Right lung (tissue), 5 donors: ENCODE measurements around the gene KRT85. TPM values are rescaled to one million over a fixed set of nuclear protein-coding genes. Genes with fewer than 3 reads are reported as not detected.

Experiments
- DNase-seq, 2 donors: peaks; one replicate each; pipeline ENCODE4 v3.0.0-alpha.2; 2013
- polyA plus RNA-seq, 5 donors: library from polyadenylated mRNA; unstranded; fragments of 120-200 nt; gene quantifications; one replicate each; pipeline versions ENCODE4 v1.2.1 to v1.2.3, GENCODE V29; 2013; ENCODE audit warnings: inconsistent platforms in 1 of 5, low replicate concordance in 1 of 5; ENCODE audit not compliant: insufficient read length in 5 of 5, insufficient read depth in 1 of 5

Gene KRT85
- polyA plus RNA-seq, 5 donors: 0.06 TPM; not detected in 4

- DNase-seq: no peak
Measured at GRCh38 chr12:52395761-52396434, 28.6 kb upstream of the KRT85 start.

- no peak for DNase-seq
Measured at GRCh38 chr12:52394836-52395405, 27.6 kb upstream of the KRT85 start.

GRCh38 chr12:52392465-52393007, 25.3 kb upstream of the KRT85 start:
- DNase-seq: no peak

GRCh38 chr12:52391618-52392002, 24.3 kb upstream of the KRT85 start:
- no peak for DNase-seq

- no peak for DNase-seq
Measured at GRCh38 chr12:52390739-52391617, 23.7 kb upstream of the KRT85 start.

- no peak for DNase-seq
Measured at GRCh38 chr12:52389313-52390207, 22.3 kb upstream of the KRT85 start.

GRCh38 chr12:52387859-52388258, 20.6 kb upstream of the KRT85 start:
- DNase-seq: no peak

GRCh38 chr12:52385226-52385702, 18.0 kb upstream of the KRT85 start, which contains the start of gene KRT84:
Gene KRT84, minus strand, starts transcription at chr12:52385652. Its CDS starts 67 bp downstream, at chr12:52385585.
- DNase-seq: no peak

- DNase-seq: no peak
Measured at GRCh38 chr12:52383331-52383730, 16.1 kb upstream of the KRT85 start.

- DNase-seq: no peak
Measured at GRCh38 chr12:52382854-52383253, 15.6 kb upstream of the KRT85 start.

- DNase-seq: no peak
Measured at GRCh38 chr12:52381206-52381605, 13.9 kb upstream of the KRT85 start.

GRCh38 chr12:52380271-52380694, 13.0 kb upstream of the KRT85 start:
- no peak for DNase-seq

GRCh38 chr12:52379536-52379935, 12.3 kb upstream of the KRT85 start:
- no peak for DNase-seq

GRCh38 chr12:52378091-52378490, 10.8 kb upstream of the KRT85 start:
- DNase-seq: no peak

GRCh38 chr12:52377266-52377665, 10.0 kb upstream of the KRT85 start:
- DNase-seq: no peak

GRCh38 chr12:52372216-52373154, 5.2 kb upstream of the KRT85 start:
- peak; percentile 82 to 88 for DNase-seq

- DNase-seq: no peak
Measured at GRCh38 chr12:52371716-52372115, 4.4 kb upstream of the KRT85 start.

GRCh38 chr12:52370926-52371608, 3.8 kb upstream of the KRT85 start:
- DNase-seq: peak; percentile 79 to 89

GRCh38 chr12:52369809-52370208, 2.5 kb upstream of the KRT85 start:
- DNase-seq: no peak
